Hepatocyte (in vitro differentiated cells): ENCODE data around the gene CACNA2D4.

Experiments
- EZH2 ChIP-seq: fragments of 200-600 bp; sonication (generic); IDR thresholded peaks from 2 replicates; pipeline ENCODE4 v1.6.1; 2016; ENCODE audit warnings: antibody characterized with exemption, mild to moderate bottlenecking, borderline replicate concordance
- TF ChIP-seq, protein P1 (sequence below): fragments of 200-600 bp; sonication (generic); IDR thresholded peaks from 2 replicates; pipeline ENCODE4 v1.5.1; 2016; ENCODE audit warnings: antibody characterized with exemption, mild to moderate bottlenecking; ENCODE audit not compliant: poor library complexity

DNA sequence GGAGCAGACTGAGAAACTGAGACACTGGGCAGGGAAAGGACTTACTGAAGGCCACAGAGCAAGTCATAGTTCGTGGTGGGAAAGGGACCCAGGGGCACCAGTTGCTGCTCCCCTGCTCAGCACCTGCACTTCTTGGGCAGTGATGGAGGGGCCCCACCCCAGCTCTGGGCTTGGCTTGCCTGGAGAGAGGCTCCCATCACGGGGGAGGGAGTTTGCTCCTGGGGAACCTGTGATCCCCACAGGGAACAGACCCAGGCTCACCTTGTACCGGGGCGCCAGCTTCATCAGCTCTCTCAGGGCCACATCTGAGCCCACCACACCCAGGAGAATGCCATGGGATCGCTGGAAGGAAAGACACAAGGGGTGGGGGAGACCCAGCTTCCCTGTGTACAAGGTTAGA lies 39.8 kb downstream of the CACNA2D4 start:
- TF ChIP-seq, protein P1, sequence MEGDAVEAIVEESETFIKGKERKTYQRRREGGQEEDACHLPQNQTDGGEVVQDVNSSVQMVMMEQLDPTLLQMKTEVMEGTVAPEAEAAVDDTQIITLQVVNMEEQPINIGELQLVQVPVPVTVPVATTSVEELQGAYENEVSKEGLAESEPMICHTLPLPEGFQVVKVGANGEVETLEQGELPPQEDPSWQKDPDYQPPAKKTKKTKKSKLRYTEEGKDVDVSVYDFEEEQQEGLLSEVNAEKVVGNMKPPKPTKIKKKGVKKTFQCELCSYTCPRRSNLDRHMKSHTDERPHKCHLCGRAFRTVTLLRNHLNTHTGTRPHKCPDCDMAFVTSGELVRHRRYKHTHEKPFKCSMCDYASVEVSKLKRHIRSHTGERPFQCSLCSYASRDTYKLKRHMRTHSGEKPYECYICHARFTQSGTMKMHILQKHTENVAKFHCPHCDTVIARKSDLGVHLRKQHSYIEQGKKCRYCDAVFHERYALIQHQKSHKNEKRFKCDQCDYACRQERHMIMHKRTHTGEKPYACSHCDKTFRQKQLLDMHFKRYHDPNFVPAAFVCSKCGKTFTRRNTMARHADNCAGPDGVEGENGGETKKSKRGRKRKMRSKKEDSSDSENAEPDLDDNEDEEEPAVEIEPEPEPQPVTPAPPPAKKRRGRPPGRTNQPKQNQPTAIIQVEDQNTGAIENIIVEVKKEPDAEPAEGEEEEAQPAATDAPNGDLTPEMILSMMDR = no peak
- TF ChIP-seq EZH2 = no peak
